Stomach (tissue), 9 donors: Measurements from ENCODE around the gene KRTAP10-6. TPM values are rescaled to one million over a fixed set of nuclear protein-coding genes. Genes with fewer than 3 reads are reported as not detected.
"Not testable (repeated sequence)": the region's sequence is repeated elsewhere in the genome, so short reads cannot be mapped to it uniquely, and the experiment has no call there.

ENCODE experiments used
- DNase-seq, 2 donors: peaks; one replicate each; pipeline versions ENCODE4 v3.0.0 to v3.0.0-alpha.2; 2013 to 2019
- H3K27ac ChIP-seq, 5 donors: fragments of 200-600 bp in 4 of 5; sonication (generic) in 4 of 5; one replicate each; pipeline ENCODE4 v1.5.1; 2013 to 2019; ENCODE audit warnings: mild to moderate bottlenecking in 1 of 5, moderate library complexity in 1 of 5
- H3K27me3 ChIP-seq, 3 donors: fragments of 200-600 bp; sonication (generic); one replicate each; pipeline ENCODE4 v1.5.1; 2017 to 2019; ENCODE audit warnings: mixed run types in 1 of 3
- H3K36me3 ChIP-seq, 4 donors: fragments of 200-600 bp; sonication (generic); 1 replicate in 3 of 4; 2 replicates in 1 of 4; pipeline ENCODE4 v1.5.1; 2016 to 2019
- H3K4me1 ChIP-seq, 4 donors: fragments of 200-600 bp; sonication (generic); one replicate each; pipeline ENCODE4 v1.5.1; 2016 to 2019
- H3K4me3 ChIP-seq, 4 donors: fragments of 200-600 bp; sonication (generic) in 3 of 4; one replicate each; pipeline ENCODE4 v1.5.1; 2016 to 2019; ENCODE audit warnings: mild to moderate bottlenecking in 1 of 4
- H3K9me3 ChIP-seq, 4 donors: fragments of 200-600 bp; sonication (generic); one replicate each; pipeline ENCODE4 v1.5.1; 2016 to 2019
- CTCF ChIP-seq, 7 experiments: fragments of 450-650 bp in 4 of 7; fragments of 200-600 bp in 3 of 7; sonication (generic) in 3 of 7; IDR thresholded peaks; one replicate each; pipeline ENCODE4 v1.5.1; 2016 to 2019; ENCODE audit warnings: antibody characterized with exemption in 7 of 7, control low read depth in 2 of 7, mild to moderate bottlenecking in 1 of 7
- EP300 ChIP-seq: sonication (generic); formaldehyde crosslinking; IDR thresholded peaks from one replicate; pipeline ENCODE4 v1.6.1; 2017; ENCODE audit warnings: antibody characterized with exemption
- POLR2A ChIP-seq, 4 donors: fragments of 450-650 bp; IDR thresholded peaks; one replicate each; pipeline ENCODE4 v1.6.1; 2016; ENCODE audit warnings: antibody characterized with exemption in 4 of 4, control low read depth in 2 of 4, mild to moderate bottlenecking in 1 of 4, moderate library complexity in 1 of 4
- POLR2AphosphoS5 ChIP-seq, 3 donors: sonication (generic); formaldehyde crosslinking; IDR thresholded peaks; one replicate each; pipeline ENCODE4 v1.6.1; 2016; ENCODE audit warnings: antibody characterized with exemption in 3 of 3
- WGBS, 5 donors: extraction: QIAGEN DNeasy Blood & Tissue Kit in 3 of 5; methylation state at CpG; one replicate each; pipeline versions ENCODE4 v1.1.5 to v1.1.7; 2013 to 2018; 5-methylcytosine and 5-hydroxymethylcytosine counted together
- intact Hi-C: fragments of 100-400 bp; cut with DNase I; formaldehyde crosslinking; loops from one replicate; pipeline ENCODE4 v1.15.1; 2023; ENCODE audit warnings: low total_unique reads
- polyA plus RNA-seq, 3 donors: library from polyadenylated mRNA; stranded (reverse); fragments of 200-250 nt; gene quantifications; one replicate each; pipeline ENCODE4 v1.2.3, GENCODE V29; 2013
- total RNA-seq, 5 donors: library from RNA; depleted of rRNA; stranded (reverse); fragments of >200 nt; gene quantifications; one replicate each; pipeline versions ENCODE4 v1.1.0 to v1.2.3, GENCODE V29; 2014 to 2016
- donor health status: healthy with polysubstance abuse.
- donor health status: Bipolar disorder and iron deficiency.
- donor health status: healthy.

Gene KRTAP10-6
- total and polyA plus RNA-seq, 8 donors: not detected

GRCh38 chr21:44583089-44583799 lies 9.1 kb downstream of the KRTAP10-6 start:
- Histone ChIP-seq H3K9me3 (peaks cover 0 to 30% (median 17%) of the 10 kb centered on the region in 4 donors), H3K4me1 (no peaks in the 10 kb centered on the region), H3K27me3 (peaks cover 0 to 53% (median 6%) of the 10 kb centered on the region in 3 donors), H3K27ac (no peak overlapping the region), H3K36me3 (no peaks in the 10 kb centered on the region), H3K4me3 (no peak overlapping the region)
- peak in 1 of 2 donors; percentile 45 for DNase-seq
- WGBS, 5 donors: 18 to 29% (median 20%) methylated on average over 11 of the region's 11 CpGs
- intact Hi-C loops: no loop called here
- TF ChIP-seq POLR2AphosphoS5 (IDR thresholded peaks at IDR 0.05): no peak
- no peak for TF ChIP-seq CTCF (IDR thresholded peaks at IDR 0.05)
- TF ChIP-seq POLR2A (IDR thresholded peaks at IDR 0.05): no peak
- no peak for TF ChIP-seq EP300

- DNase-seq: no peak
- Histone ChIP-seq H3K36me3 (no peaks in the 10 kb centered on the region), H3K4me3 (no peak overlapping the region), H3K27ac (no peak overlapping the region), H3K4me1 (no peaks in the 10 kb centered on the region), H3K9me3 (peaks cover 0 to 36% (median 24%) of the 10 kb centered on the region in 4 donors), H3K27me3 (peaks cover 0 to 53% (median 6%) of the 10 kb centered on the region in 3 donors)
- intact Hi-C loops: no loop called here
- no peak for TF ChIP-seq POLR2AphosphoS5 (IDR thresholded peaks at IDR 0.05)
- TF ChIP-seq CTCF (IDR thresholded peaks at IDR 0.05): no peak
- TF ChIP-seq POLR2A (IDR thresholded peaks at IDR 0.05): no peak
- no peak for TF ChIP-seq EP300
- 74 to 82% (median 79%) methylated on average over 15 of the region's 15 CpGs for WGBS, 5 donors
These were observed 10.2 kb downstream of the KRTAP10-6 start for GRCh38 chr21:44582055-44582454.

GRCh38 chr21:44581158-44581557 lies 11.1 kb downstream of the KRTAP10-6 start:
- TF ChIP-seq POLR2A (IDR thresholded peaks at IDR 0.05): no peak
- TF ChIP-seq EP300: no peak
- TF ChIP-seq CTCF (IDR thresholded peaks at IDR 0.05): no peak
- no peak for TF ChIP-seq POLR2AphosphoS5 (IDR thresholded peaks at IDR 0.05)
- intact Hi-C loops: no loop called here
- Histone ChIP-seq H3K9me3 (peaks cover 0 to 45% (median 32%) of the 10 kb centered on the region in 4 donors), H3K4me1 (no peaks in the 10 kb centered on the region), H3K27ac (no peak overlapping the region), H3K36me3 (no peaks in the 10 kb centered on the region), H3K27me3 (peaks cover 0 to 48% (median 4%) of the 10 kb centered on the region in 3 donors), H3K4me3 (no peak overlapping the region)
- WGBS, 5 donors: 81 to 90% (median 84%) methylated on average over 3 of the region's 3 CpGs
- DNase-seq: no peak

- DNase-seq, H3K4me3 ChIP-seq, H3K27ac ChIP-seq, H3K36me3 ChIP-seq, intact Hi-C loops, H3K4me1 ChIP-seq: not testable (repeated sequence)
- Histone ChIP-seq H3K9me3 (peaks cover 0 to 46% (median 34%) of the 10 kb centered on the region in 4 donors), H3K27me3 (peaks cover 0 to 42% (median 0%) of the 10 kb centered on the region in 3 donors)
- WGBS, 5 donors: 32 to 45% (median 37%) methylated on average over 12 to 19 of the region's 19 CpGs
These were observed 12.0 kb downstream of the KRTAP10-6 start, which contains the start of gene KRTAP10-5 for GRCh38 chr21:44580231-44580821. KRTAP10-5 (minus strand) TSS chr21:44580604; CDS start chr21:44580578, 26 bp downstream.

- no peak for TF ChIP-seq CTCF (IDR thresholded peaks at IDR 0.05)
- no peak for TF ChIP-seq EP300
- no peak for TF ChIP-seq POLR2A (IDR thresholded peaks at IDR 0.05)
- no peak overlapping the region for H3K4me3 ChIP-seq
- intact Hi-C loops: no loop called here
- no peaks in the 10 kb centered on the region for H3K36me3 ChIP-seq
- WGBS, 5 donors: 65 to 81% (median 67%) methylated on average over 7 of the region's 7 CpGs
- peaks cover 0 to 4% (median 2%) of the 10 kb centered on the region in 4 donors for H3K4me1 ChIP-seq
- H3K9me3 ChIP-seq: peaks cover 0 to 46% (median 34%) of the 10 kb centered on the region in 4 donors
- DNase-seq: no peak
- peaks cover 0 to 44% (median 0%) of the 10 kb centered on the region in 3 donors for H3K27me3 ChIP-seq
- H3K27ac ChIP-seq: no peak overlapping the region
These were observed 12.5 kb downstream of the KRTAP10-6 start for GRCh38 chr21:44579833-44580144.
